Measurements from ENCODE around the gene ABHD12. TPM values are rescaled to one million over a fixed set of nuclear protein-coding genes. Genes with fewer than 3 reads are reported as not detected.

The ABHD12 gene
- total and polyA plus RNA-seq, 8 donors: 11.1 to 99.1 (median 44.0) TPM

- H3K27ac ChIP-seq: no peak overlapping the region
- intact Hi-C loops (cut with DNase I; ENCODE audit: low total_unique reads): no loop called here
- peaks cover 78 to 100% (median 100%) of the 10 kb centered on the region in 4 donors for H3K36me3 ChIP-seq
- H3K4me3 ChIP-seq: no peak overlapping the region
- WGBS, 5 donors: 85 to 92% (median 92%) methylated on average over 16 to 24 of the region's 24 CpGs
- no peaks in the 10 kb centered on the region for H3K27me3 ChIP-seq
- peak in 1 of 2 donors; percentile 17 for DNase-seq
- TF ChIP-seq CTCF (IDR thresholded peaks at IDR 0.05) (no peak), EP300 (IDR thresholded peaks at IDR 0.05) (no peak), POLR2AphosphoS5 (IDR thresholded peaks at IDR 0.05) (no peak), POLR2A (IDR thresholded peaks at IDR 0.05) (no peak)
- no peaks in the 10 kb centered on the region for H3K4me1 ChIP-seq
- no peaks in the 10 kb centered on the region for H3K9me3 ChIP-seq
These were observed 104.5 kb downstream of the ABHD12 start for GRCh38 chr20:25285856-25286798.

- intact Hi-C loops (cut with DNase I; ENCODE audit: low total_unique reads): no loop called here
These were observed 105.5 kb downstream of the ABHD12 start for GRCh38 chr20:25285091-25285647.

GRCh38 chr20:25284131-25284601 lies 106.5 kb downstream of the ABHD12 start:
- Histone ChIP-seq H3K36me3 (peaks cover 83 to 100% (median 100%) of the 10 kb centered on the region in 4 donors), H3K27me3 (no peaks in the 10 kb centered on the region), H3K4me1 (peaks cover 0 to 10% (median 3%) of the 10 kb centered on the region in 4 donors), H3K27ac (no peak overlapping the region), H3K9me3 (no peaks in the 10 kb centered on the region), H3K4me3 (no peak overlapping the region)
- TF ChIP-seq POLR2AphosphoS5 (IDR thresholded peaks at IDR 0.05): no peak
- TF ChIP-seq CTCF (IDR thresholded peaks at IDR 0.05): no peak
- TF ChIP-seq POLR2A (IDR thresholded peaks at IDR 0.05): no peak
- TF ChIP-seq EP300 (IDR thresholded peaks at IDR 0.05): no peak
- peak in 1 of 2 donors; percentile 19 for DNase-seq
- WGBS, 5 donors: 86 to 93% (median 92%) methylated on average over 8 to 17 of the region's 17 CpGs
- intact Hi-C loops (cut with DNase I; ENCODE audit: low total_unique reads): no loop called here

More at GRCh38 chr20:25285091-25285647, 105.5 kb downstream of the ABHD12 start:
- no peak overlapping the region for H3K27ac ChIP-seq
- H3K9me3 ChIP-seq: no peaks in the 10 kb centered on the region
- H3K4me3 ChIP-seq: no peak overlapping the region
- H3K4me1 ChIP-seq: peaks cover 0 to 5% (median 1%) of the 10 kb centered on the region in 4 donors
- 83 to 89% (median 86%) methylated on average over 24 to 26 of the region's 26 CpGs for WGBS, 5 donors
- peaks cover 80 to 100% (median 100%) of the 10 kb centered on the region in 4 donors for H3K36me3 ChIP-seq
- H3K27me3 ChIP-seq: no peaks in the 10 kb centered on the region
- peak in 1 of 2 donors; percentile 20 for DNase-seq
- no peak for TF ChIP-seq CTCF (IDR thresholded peaks at IDR 0.05)

GRCh38 chr20:25283221-25283951 lies 107.2 kb downstream of the ABHD12 start:
- 91 to 95% (median 93%) methylated on average over 15 to 24 of the region's 24 CpGs for WGBS, 5 donors
- Histone ChIP-seq H3K9me3 (no peaks in the 10 kb centered on the region), H3K4me3 (no peak overlapping the region), H3K36me3 (peaks cover 83 to 100% (median 100%) of the 10 kb centered on the region in 4 donors), H3K4me1 (peaks cover 0 to 10% (median 3%) of the 10 kb centered on the region in 4 donors), H3K27me3 (no peaks in the 10 kb centered on the region), H3K27ac (no peak overlapping the region)
- no peak for TF ChIP-seq EP300 (IDR thresholded peaks at IDR 0.05)
- TF ChIP-seq CTCF (IDR thresholded peaks at IDR 0.05): no peak
- TF ChIP-seq POLR2AphosphoS5 (IDR thresholded peaks at IDR 0.05): no peak
- TF ChIP-seq POLR2A (IDR thresholded peaks at IDR 0.05): no peak
- intact Hi-C loops (cut with DNase I; ENCODE audit: low total_unique reads): no loop called here
- peak in 1 of 2 donors; percentile 24 for DNase-seq

All from stomach (tissue), 9 donors.